Thoracic aorta (tissue), 2 donors: ENCODE results near the gene SLIT3. TPM values are rescaled to one million over a fixed set of nuclear protein-coding genes. Genes with fewer than 3 reads are reported as not detected.

Experiments used
- ATAC-seq: fragments of 150-250 bp; one replicate; pipeline ENCODE4 v1.8.0; 2017; ENCODE audit warnings: low read depth; ENCODE audit not compliant: insufficient number of reproducible peaks, low FRiP score
- DNase-seq: peaks from one replicate; pipeline ENCODE4 v3.0.0-alpha.2; 2020; ENCODE audit warnings: low spot score
- H3K27ac ChIP-seq, 2 donors: fragments of 200-600 bp; sonication (generic); 1 replicate in 1 of 2; 2 replicates in 1 of 2; pipeline ENCODE4 v1.5.1; 2016; ENCODE audit warnings: mild to moderate bottlenecking in 2 of 2, moderate library complexity in 2 of 2
- H3K27me3 ChIP-seq: fragments of 200-600 bp; sonication (generic); replicated peaks from 2 replicates; pipeline ENCODE4 v1.6.0; 2016; ENCODE audit warnings: mild to moderate bottlenecking; ENCODE audit not compliant: insufficient read depth
- H3K36me3 ChIP-seq: fragments of 200-600 bp; sonication (generic); one replicate; pipeline ENCODE4 v1.5.1; 2016
- H3K4me1 ChIP-seq, 2 donors: fragments of 200-600 bp; sonication (generic); 1 replicate in 1 of 2; 2 replicates in 1 of 2; pipeline versions ENCODE4 v1.5.1 to v1.6.0; 2016; ENCODE audit warnings: low read depth in 2 of 2, mild to moderate bottlenecking in 1 of 2; ENCODE audit not compliant: control insufficient read depth in 1 of 2
- H3K4me3 ChIP-seq: fragments of 200-600 bp; sonication (generic); 2 replicates; pipeline ENCODE4 v1.5.1; 2016; ENCODE audit warnings: mild to moderate bottlenecking
- H3K9me3 ChIP-seq: fragments of 200-600 bp; sonication (generic); 2 replicates; pipeline ENCODE4 v1.5.1; 2016
- CTCF ChIP-seq: fragments of 200-600 bp; sonication (generic); IDR thresholded peaks from one replicate; pipeline ENCODE4 v1.5.1; 2019; ENCODE audit warnings: antibody characterized with exemption
- total RNA-seq, 2 donors: library from RNA; depleted of rRNA; stranded (reverse); fragments of >200 nt; gene quantifications; one replicate each; pipeline versions ENCODE4 v1.1.0 to v1.2.3, GENCODE V29; 2016

The SLIT3 gene
- total RNA-seq, 2 donors from 2014 or later, result 80.1 to 86.9 TPM

GRCh38 chr5:169225830-169226356 lies 75.0 kb downstream of the SLIT3 start:
- no peaks in the 10 kb centered on the region for H3K27me3 ChIP-seq
- H3K36me3 ChIP-seq, result no peaks in the 10 kb centered on the region
- H3K9me3 ChIP-seq, result no peaks in the 10 kb centered on the region
- no peak for TF ChIP-seq CTCF
- DNase-seq (no peak), ATAC-seq (no peak)
- H3K27ac ChIP-seq, result no peak overlapping the region
- H3K4me1 ChIP-seq, result peaks cover 7 to 21% of the 10 kb centered on the region in 2 donors
- H3K4me3 ChIP-seq, result no peak overlapping the region

GRCh38 chr5:169223595-169223953 lies 77.4 kb downstream of the SLIT3 start:
- no peak for TF ChIP-seq CTCF
- DNase-seq (no peak), ATAC-seq (no peak)
- Histone ChIP-seq H3K27me3 (no peaks in the 10 kb centered on the region), H3K27ac (no peak overlapping the region), H3K36me3 (no peaks in the 10 kb centered on the region), H3K4me3 (no peak overlapping the region), H3K9me3 (no peaks in the 10 kb centered on the region), H3K4me1 (peaks cover 7 to 28% of the 10 kb centered on the region in 2 donors)

DNA sequence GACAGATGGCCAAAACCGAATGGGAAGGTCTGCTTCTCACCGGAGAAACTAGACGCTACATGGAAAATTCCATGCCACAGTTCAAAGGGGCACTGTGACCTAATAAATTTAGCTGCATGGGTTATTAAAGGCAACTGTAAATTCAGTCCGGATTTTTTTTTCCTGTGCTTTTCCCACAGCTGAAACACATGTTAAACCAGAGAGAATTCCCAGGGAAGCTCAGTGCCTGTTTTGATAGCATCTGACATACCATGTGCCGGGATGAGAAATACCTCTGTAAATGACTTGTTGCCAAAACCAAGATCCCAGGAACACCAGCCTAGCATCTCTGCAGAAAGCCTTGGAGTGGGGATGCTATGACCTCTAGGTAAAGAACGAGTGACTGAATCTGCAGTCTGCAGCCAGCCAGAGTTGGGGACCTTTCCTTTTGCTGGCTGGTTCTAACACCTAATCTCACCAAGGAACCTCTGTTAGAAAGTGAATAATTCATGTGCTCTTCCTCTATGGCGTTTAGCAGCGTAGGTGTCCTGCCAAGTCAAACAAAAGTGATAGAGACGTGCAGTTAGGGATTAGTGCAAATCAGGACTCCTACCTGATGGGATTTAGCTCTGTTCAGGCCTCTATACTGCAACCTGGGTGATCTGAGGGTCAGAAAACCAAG lies 77.9 kb downstream of the SLIT3 start:
- ATAC-seq (no peak), DNase-seq (no peak)
- H3K9me3 ChIP-seq, result no peaks in the 10 kb centered on the region
- H3K4me3 ChIP-seq, result no peak overlapping the region
- H3K36me3 ChIP-seq, result no peaks in the 10 kb centered on the region
- H3K4me1 ChIP-seq, result peaks cover 7 to 28% of the 10 kb centered on the region in 2 donors
- no peak overlapping the region for H3K27ac ChIP-seq
- no peak for TF ChIP-seq CTCF
- no peaks in the 10 kb centered on the region for H3K27me3 ChIP-seq

DNA sequence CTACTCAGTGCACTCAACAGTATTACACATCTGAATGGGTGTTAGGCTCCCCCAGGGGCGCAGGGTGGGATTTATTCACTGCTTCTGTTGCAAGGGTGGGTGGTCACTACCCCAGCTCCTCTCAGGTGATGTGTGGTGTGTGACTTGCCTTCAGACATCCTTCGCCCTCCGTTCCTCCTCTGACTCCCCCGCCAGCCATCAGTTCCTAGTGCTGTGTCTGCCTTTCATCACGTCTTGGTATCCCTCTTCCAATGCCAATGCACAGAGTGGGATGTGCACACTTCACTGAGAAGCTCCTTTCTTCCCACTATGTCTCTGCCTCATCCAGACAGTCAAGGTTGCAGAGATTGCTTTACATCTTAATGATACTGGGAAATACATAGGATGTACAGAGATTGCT lies 79.4 kb downstream of the SLIT3 start:
- Histone ChIP-seq H3K36me3 (no peaks in the 10 kb centered on the region), H3K9me3 (no peaks in the 10 kb centered on the region), H3K27ac (no peak overlapping the region), H3K4me3 (no peak overlapping the region), H3K27me3 (no peaks in the 10 kb centered on the region), H3K4me1 (peaks cover 7 to 28% of the 10 kb centered on the region in 2 donors)
- DNase-seq (no peak), ATAC-seq (no peak)
- TF ChIP-seq CTCF, result no peak

GRCh38 chr5:169219961-169220360 lies 81.0 kb downstream of the SLIT3 start:
- peaks cover 7 to 28% of the 10 kb centered on the region in 2 donors for H3K4me1 ChIP-seq
- H3K27me3 ChIP-seq, result no peaks in the 10 kb centered on the region
- no peak for ATAC-seq
- no peaks in the 10 kb centered on the region for H3K36me3 ChIP-seq
- DNase-seq, result no peak
- no peaks in the 10 kb centered on the region for H3K9me3 ChIP-seq
- no peak for TF ChIP-seq CTCF
- no peak overlapping the region for H3K27ac ChIP-seq
- H3K4me3 ChIP-seq, result no peak overlapping the region
